Tibial nerve (tissue), 4 donors: ENCODE results near the gene ASB10. TPM values are rescaled to one million over a fixed set of nuclear protein-coding genes. Genes with fewer than 3 reads are reported as not detected.

Experiments
- DNase-seq, 2 donors: peaks; one replicate each; pipeline ENCODE4 v3.0.0-alpha.2; 2019; ENCODE audit warnings: low spot score in 2 of 2
- H3K27ac ChIP-seq, 4 donors: fragments of 200-600 bp; sonication (generic) in 3 of 4; one replicate each; pipeline ENCODE4 v1.5.1; 2017 to 2019; ENCODE audit warnings: mild to moderate bottlenecking in 1 of 4
- H3K27me3 ChIP-seq, 2 donors: fragments of 200-600 bp; sonication (generic) in 1 of 2; one replicate each; pipeline versions ENCODE4 v1.5.1 to v1.6.0; 2017 to 2019
- H3K36me3 ChIP-seq, 3 donors: fragments of 200-600 bp; sonication (generic); one replicate each; pipeline ENCODE4 v1.5.1; 2018 to 2019
- H3K4me1 ChIP-seq, 4 donors: fragments of 200-600 bp; sonication (generic) in 3 of 4; one replicate each; pipeline ENCODE4 v1.5.1; 2017 to 2019
- H3K4me3 ChIP-seq, 4 donors: fragments of 200-600 bp; sonication (generic) in 3 of 4; one replicate each; pipeline ENCODE4 v1.5.1; 2017 to 2019; ENCODE audit warnings: mild to moderate bottlenecking in 1 of 4, moderate library complexity in 1 of 4
- H3K9me3 ChIP-seq, 4 donors: fragments of 200-600 bp; sonication (generic) in 3 of 4; one replicate each; pipeline ENCODE4 v1.5.1; 2017 to 2019
- EP300 ChIP-seq, 2 donors: sonication (generic); formaldehyde crosslinking; IDR thresholded peaks; one replicate each; pipeline ENCODE4 v1.6.1; 2017; ENCODE audit warnings: antibody characterized with exemption in 2 of 2, mild to moderate bottlenecking in 1 of 2
- POLR2A ChIP-seq, 2 donors: fragments of 450-650 bp; IDR thresholded peaks; one replicate each; pipeline ENCODE4 v1.6.1; 2017; ENCODE audit warnings: antibody characterized with exemption in 2 of 2, mild to moderate bottlenecking in 2 of 2, moderate library complexity in 2 of 2
- WGBS, 2 donors: methylation state at CpG; one replicate each; pipeline ENCODE4 v1.1.5; 2018; 5-methylcytosine and 5-hydroxymethylcytosine counted together
- total RNA-seq, 4 donors: library from RNA; depleted of rRNA; stranded (reverse); fragments of >200 nt; gene quantifications; one replicate each; pipeline ENCODE4 v1.1.0, GENCODE V29; 2016
- TF ChIP-seq, protein P1 (sequence below), 5 experiments: fragments of 200-600 bp in 3 of 5; fragments of 450-650 bp in 2 of 5; sonication (generic) in 3 of 5; IDR thresholded peaks; one replicate each; pipeline ENCODE4 v1.5.1; 2016 to 2019; ENCODE audit warnings: antibody characterized with exemption in 5 of 5, mild to moderate bottlenecking in 3 of 5, moderate library complexity in 2 of 5

Gene ASB10
- total RNA-seq, 4 donors from 2014 or later, result not detected

DNA sequence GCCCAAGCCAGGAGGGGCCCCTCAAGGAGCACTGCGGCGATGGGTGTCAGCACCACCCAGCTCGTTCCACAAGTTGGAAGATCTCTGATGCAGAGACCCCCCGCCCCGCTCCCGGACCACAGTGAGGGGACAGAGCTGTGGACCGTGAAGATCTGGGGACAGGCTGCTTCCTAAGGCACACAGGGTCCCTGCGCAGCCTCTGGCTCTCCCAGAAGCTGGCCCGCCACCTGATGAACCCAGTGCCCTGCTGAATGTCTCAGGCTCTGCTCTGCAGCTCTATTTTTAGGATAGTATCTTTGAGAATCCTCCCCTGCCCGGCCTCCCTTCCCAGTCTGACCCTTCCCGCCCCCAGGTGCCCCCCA lies 49.3 kb downstream of the ASB10 start:
- Histone ChIP-seq H3K27me3 (no peaks in the 10 kb centered on the region), H3K9me3 (no peaks in the 10 kb centered on the region), H3K36me3 (peaks cover 4 to 95% (median 6%) of the 10 kb centered on the region in 3 donors), H3K4me3 (no peak overlapping the region), H3K4me1 (peaks cover 0 to 7% (median 0%) of the 10 kb centered on the region in 4 donors), H3K27ac (no peak overlapping the region)
- TF ChIP-seq POLR2A (IDR thresholded peaks at IDR 0.05) (no peak), EP300 (IDR thresholded peaks at IDR 0.05) (no peak)
- TF ChIP-seq, protein P1, sequence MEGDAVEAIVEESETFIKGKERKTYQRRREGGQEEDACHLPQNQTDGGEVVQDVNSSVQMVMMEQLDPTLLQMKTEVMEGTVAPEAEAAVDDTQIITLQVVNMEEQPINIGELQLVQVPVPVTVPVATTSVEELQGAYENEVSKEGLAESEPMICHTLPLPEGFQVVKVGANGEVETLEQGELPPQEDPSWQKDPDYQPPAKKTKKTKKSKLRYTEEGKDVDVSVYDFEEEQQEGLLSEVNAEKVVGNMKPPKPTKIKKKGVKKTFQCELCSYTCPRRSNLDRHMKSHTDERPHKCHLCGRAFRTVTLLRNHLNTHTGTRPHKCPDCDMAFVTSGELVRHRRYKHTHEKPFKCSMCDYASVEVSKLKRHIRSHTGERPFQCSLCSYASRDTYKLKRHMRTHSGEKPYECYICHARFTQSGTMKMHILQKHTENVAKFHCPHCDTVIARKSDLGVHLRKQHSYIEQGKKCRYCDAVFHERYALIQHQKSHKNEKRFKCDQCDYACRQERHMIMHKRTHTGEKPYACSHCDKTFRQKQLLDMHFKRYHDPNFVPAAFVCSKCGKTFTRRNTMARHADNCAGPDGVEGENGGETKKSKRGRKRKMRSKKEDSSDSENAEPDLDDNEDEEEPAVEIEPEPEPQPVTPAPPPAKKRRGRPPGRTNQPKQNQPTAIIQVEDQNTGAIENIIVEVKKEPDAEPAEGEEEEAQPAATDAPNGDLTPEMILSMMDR (IDR thresholded peaks at IDR 0.05), result no peak
- DNase-seq, result no peak
- 71 to 91% methylated on average over 8 to 10 of the region's 11 CpGs for WGBS, 2 donors

DNA sequence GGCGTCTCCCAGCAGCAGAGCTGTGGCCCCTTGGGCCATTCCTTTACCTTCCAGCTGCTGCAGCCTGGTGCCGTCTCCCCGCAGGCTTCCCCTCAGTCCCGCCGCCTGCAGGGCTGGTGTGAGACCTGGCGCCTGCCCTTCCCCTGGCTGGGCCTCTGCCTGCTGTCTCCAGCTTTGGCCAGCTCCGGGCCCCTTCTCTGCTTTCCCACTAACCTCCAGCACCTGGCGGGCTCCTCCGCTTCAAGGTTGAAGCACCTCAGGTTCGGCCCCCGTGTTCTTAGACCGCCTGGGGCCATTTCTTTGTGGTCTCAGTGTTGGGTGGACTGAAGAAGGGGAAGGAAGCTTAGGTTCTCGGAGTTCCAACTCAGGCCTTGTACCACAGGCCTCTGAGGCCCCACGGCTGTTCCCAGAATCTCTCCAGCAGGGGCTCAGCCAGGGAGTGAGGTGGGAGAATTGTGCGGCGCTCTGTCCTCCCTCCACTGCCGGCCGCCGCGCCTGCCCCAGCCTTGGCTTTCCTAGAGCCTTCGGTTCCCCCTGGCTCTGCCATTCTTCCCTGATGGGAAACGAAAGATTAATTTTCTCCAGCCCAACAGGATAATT lies 49.9 kb downstream of the ASB10 start:
- 84 to 87% methylated on average over 22 of the region's 22 CpGs for WGBS, 2 donors
- Histone ChIP-seq H3K9me3 (no peaks in the 10 kb centered on the region), H3K4me1 (peaks cover 0 to 5% (median 2%) of the 10 kb centered on the region in 4 donors), H3K36me3 (peaks cover 4 to 95% (median 8%) of the 10 kb centered on the region in 3 donors), H3K4me3 (no peak overlapping the region), H3K27ac (no peak overlapping the region), H3K27me3 (no peaks in the 10 kb centered on the region)
- TF ChIP-seq, protein P1 (IDR thresholded peaks at IDR 0.05), result no peak
- no peak for TF ChIP-seq EP300 (IDR thresholded peaks at IDR 0.05)
- no peak for TF ChIP-seq POLR2A (IDR thresholded peaks at IDR 0.05)
- DNase-seq, result no peak

DNA sequence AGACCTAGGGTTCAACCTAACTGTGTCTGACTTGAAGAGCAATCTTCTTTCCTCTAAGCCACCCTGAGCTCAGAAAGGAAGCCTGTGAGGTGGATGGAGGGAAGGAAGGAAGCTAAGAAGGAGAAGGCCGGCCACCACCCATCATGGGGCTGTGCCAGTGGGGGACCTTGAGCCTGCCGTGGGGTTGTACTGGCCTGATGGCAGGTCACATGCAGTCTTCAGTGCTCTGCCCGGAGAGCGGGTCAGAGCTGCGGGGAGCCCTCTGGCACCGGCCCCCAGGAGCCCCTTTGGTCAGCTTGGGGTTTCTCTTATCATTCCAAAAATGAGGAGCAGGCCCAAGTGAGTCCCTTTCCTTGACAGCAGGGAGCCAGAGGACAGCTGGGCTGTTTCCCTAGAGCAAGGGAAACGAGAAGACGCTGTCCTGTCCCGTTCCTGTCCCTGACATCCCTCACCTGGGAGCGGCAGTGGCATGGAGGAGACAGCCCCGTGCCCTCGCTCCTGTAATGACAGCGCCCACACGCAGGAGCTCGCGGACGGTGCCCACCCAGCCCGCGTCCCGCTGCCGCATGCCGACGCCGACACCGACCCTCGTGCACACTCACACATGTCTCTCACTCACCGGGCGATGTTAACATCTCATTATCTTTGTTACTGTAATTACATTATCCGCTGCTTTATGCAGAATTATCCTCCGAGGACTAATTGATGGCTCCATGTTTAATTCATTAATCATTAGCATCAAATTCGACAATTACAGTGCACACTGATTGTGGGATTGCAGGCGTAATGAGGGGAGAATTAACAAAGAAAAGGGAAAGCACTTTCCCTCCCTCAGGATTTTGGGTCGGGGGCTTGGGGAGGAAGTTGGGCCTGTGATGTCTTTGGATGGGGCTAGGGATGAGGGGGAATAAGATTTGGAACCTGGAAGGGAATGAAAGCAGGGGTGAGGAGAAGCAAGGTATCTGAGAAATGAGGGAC lies 50.9 kb downstream of the ASB10 start:
- no peak overlapping the region for H3K4me3 ChIP-seq
- no peak overlapping the region for H3K27ac ChIP-seq
- H3K27me3 ChIP-seq, result no peaks in the 10 kb centered on the region
- WGBS, 2 donors, result 92 to 94% methylated on average over 33 of the region's 33 CpGs
- H3K4me1 ChIP-seq, result peaks cover 0 to 14% (median 8%) of the 10 kb centered on the region in 4 donors
- H3K9me3 ChIP-seq, result no peaks in the 10 kb centered on the region
- TF ChIP-seq POLR2A (IDR thresholded peaks at IDR 0.05) (no peak), EP300 (IDR thresholded peaks at IDR 0.05) (no peak)
- TF ChIP-seq, protein P1 (IDR thresholded peaks at IDR 0.05), result no peak
- no peak for DNase-seq
- peaks cover 4 to 94% (median 8%) of the 10 kb centered on the region in 3 donors for H3K36me3 ChIP-seq

DNA sequence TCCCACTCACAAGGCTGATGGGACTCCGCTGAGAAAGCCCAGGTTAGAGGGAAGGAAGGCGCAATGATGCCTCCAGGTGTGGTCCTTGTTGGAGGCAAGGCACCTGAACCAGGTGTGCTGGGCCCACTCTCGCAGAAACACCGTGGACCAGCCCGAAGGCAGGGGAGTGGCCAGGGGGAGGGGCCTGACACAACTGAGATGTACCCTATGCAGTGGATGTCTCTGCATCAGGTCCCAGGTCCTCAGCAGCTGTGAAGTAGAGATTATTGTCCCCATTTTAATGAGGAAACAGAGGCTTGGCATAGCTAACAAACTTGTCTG lies 51.6 kb downstream of the ASB10 start:
- no peak overlapping the region for H3K4me3 ChIP-seq
- 86 to 96% methylated on average over 4 to 5 of the region's 5 CpGs for WGBS, 2 donors
- peaks cover 4 to 94% (median 8%) of the 10 kb centered on the region in 3 donors for H3K36me3 ChIP-seq
- H3K27me3 ChIP-seq, result no peaks in the 10 kb centered on the region
- peaks cover 0 to 16% (median 8%) of the 10 kb centered on the region in 4 donors for H3K4me1 ChIP-seq
- no peak for TF ChIP-seq EP300 (IDR thresholded peaks at IDR 0.05)
- TF ChIP-seq, protein P1 (IDR thresholded peaks at IDR 0.05), result no peak
- TF ChIP-seq POLR2A (IDR thresholded peaks at IDR 0.05), result no peak
- H3K9me3 ChIP-seq, result no peaks in the 10 kb centered on the region
- no peak overlapping the region for H3K27ac ChIP-seq
- no peak for DNase-seq
